Embryonic facial prominence (tissue), 1 donor: ENCODE results near the gene NDUFV1.
"Not testable (repeated sequence)": the region's sequence is repeated elsewhere in the genome, so short reads cannot be mapped to it uniquely, and the experiment has no call there.

Experiments used
- DNase-seq: peaks from one replicate; pipeline ENCODE4 v3.0.0-alpha.2; 2016; ENCODE audit errors: extremely low spot score

NDUFV1 gene

GRCh38 chr11:67585911-67586310 is 20.8 kb upstream of the NDUFV1 start:
- no peak for DNase-seq

- DNase-seq: no peak
Measured at GRCh38 chr11:67586568-67587250, 20.0 kb upstream of the NDUFV1 start.

GRCh38 chr11:67588136-67588503 is 18.6 kb upstream of the NDUFV1 start:
- DNase-seq: no peak

- DNase-seq: not testable (repeated sequence)
Measured at GRCh38 chr11:67588899-67589415, 17.8 kb upstream of the NDUFV1 start.

- no peak for DNase-seq
Measured at GRCh38 chr11:67592880-67593564, 13.7 kb upstream of the NDUFV1 start.

GRCh38 chr11:67593565-67593905 is 13.2 kb upstream of the NDUFV1 start:
- DNase-seq: no peak

GRCh38 chr11:67594480-67594879 is 12.3 kb upstream of the NDUFV1 start:
- DNase-seq: no peak

- no peak for DNase-seq
Measured at GRCh38 chr11:67596753-67597300, 9.9 kb upstream of the NDUFV1 start.

- not testable (repeated sequence) for DNase-seq
Measured at GRCh38 chr11:67597458-67597857, 9.3 kb upstream of the NDUFV1 start.

- not testable (repeated sequence) for DNase-seq
Measured at GRCh38 chr11:67597963-67598362, 8.8 kb upstream of the NDUFV1 start.

- DNase-seq: no peak
Measured at GRCh38 chr11:67599149-67599548, 7.6 kb upstream of the NDUFV1 start.

GRCh38 chr11:67600324-67601029 is 6.3 kb upstream of the NDUFV1 start:
- DNase-seq: no peak

- DNase-seq: no peak
Measured at GRCh38 chr11:67601098-67601497, 5.6 kb upstream of the NDUFV1 start.

- DNase-seq: not testable (repeated sequence)
Measured at GRCh38 chr11:67604119-67604518, 2.6 kb upstream of the NDUFV1 start.

GRCh38 chr11:67604815-67605214 is 1.9 kb upstream of the NDUFV1 start:
- DNase-seq: no peak

- no peak for DNase-seq
Measured at GRCh38 chr11:67605231-67606011, 1.3 kb upstream of the NDUFV1 start.

GRCh38 chr11:67606093-67606491 is 644 bp upstream of the NDUFV1 start:
- DNase-seq: no peak

GRCh38 chr11:67607507-67607906 is 771 bp downstream of the NDUFV1 start:
- no peak for DNase-seq

- DNase-seq: no peak
Measured at GRCh38 chr11:67608486-67608885, 1.8 kb downstream of the NDUFV1 start.

GRCh38 chr11:67609316-67609715 is 2.6 kb downstream of the NDUFV1 start:
- no peak for DNase-seq

GRCh38 chr11:67610302-67610868 is 3.6 kb downstream of the NDUFV1 start:
- DNase-seq: no peak
